Osteoblast (primary cell): ENCODE data around the gene ANKRD62. TPM values are rescaled to one million over a fixed set of nuclear protein-coding genes. Genes with fewer than 3 reads are reported as not detected.

Source experiments
- DNase-seq: peaks from one replicate; pipeline ENCODE4 v3.0.0; 2011; ENCODE audit warnings: low spot score, mixed read lengths; ENCODE audit not compliant: insufficient read length; ENCODE audit errors: missing footprints
- H2AFZ ChIP-seq: 2 replicates; pipeline ENCODE4 v1.6.0; 2011; ENCODE audit warnings: mild to moderate bottlenecking, low read length
- H3K27ac ChIP-seq: 2 replicates; pipeline ENCODE4 v1.5.1; 2011; ENCODE audit warnings: mild to moderate bottlenecking, low read depth, low read length, moderate library complexity
- H3K27me3 ChIP-seq: 2 replicates; pipeline ENCODE4 v1.6.0; 2012; ENCODE audit warnings: mild to moderate bottlenecking, control low read depth, inconsistent platforms, low read length, moderate library complexity; ENCODE audit not compliant: insufficient read depth
- H3K36me3 ChIP-seq: 2 replicates; pipeline ENCODE4 v1.5.1; 2011; ENCODE audit warnings: mild to moderate bottlenecking, low read length, control low read depth, moderate library complexity; ENCODE audit not compliant: insufficient read depth
- H3K4me1 ChIP-seq: 2 replicates; pipeline ENCODE4 v1.5.1; 2011; ENCODE audit warnings: mild to moderate bottlenecking, low read length, control low read depth, moderate library complexity; ENCODE audit not compliant: insufficient read depth
- H3K4me2 ChIP-seq: 2 replicates; pipeline ENCODE4 v1.6.0; 2011; ENCODE audit warnings: mild to moderate bottlenecking, low read length; ENCODE audit not compliant: insufficient read depth
- H3K4me3 ChIP-seq: fragments of 200-600 bp; sonication (generic); 3 replicates; pipeline ENCODE4 v1.5.1; 2012; ENCODE audit warnings: mild to moderate bottlenecking, low read length, inconsistent platforms; ENCODE audit not compliant: insufficient read depth
- H3K79me2 ChIP-seq: 2 replicates; pipeline ENCODE4 v1.6.0; 2012; ENCODE audit warnings: mild to moderate bottlenecking, low read length, control low read depth, inconsistent platforms; ENCODE audit not compliant: insufficient read depth
- H3K9me3 ChIP-seq: 2 replicates; pipeline ENCODE4 v1.5.1; 2011; ENCODE audit warnings: low read depth, low read length, control low read depth
- H4K20me1 ChIP-seq: 2 replicates; pipeline ENCODE4 v1.6.0; 2012; ENCODE audit warnings: mild to moderate bottlenecking, low read length, control low read depth; ENCODE audit not compliant: insufficient read depth
- CTCF ChIP-seq: IDR thresholded peaks from 2 replicates; pipeline ENCODE4 v1.5.1; 2011; ENCODE audit warnings: mild to moderate bottlenecking, low read depth, low read length, moderate library complexity; ENCODE audit errors: extremely low read depth
- total RNA-seq: library from RNA; depleted of rRNA; stranded (reverse); fragments of >200 nt; gene quantifications from 2 replicates; pipeline ENCODE4 v1.2.3, GENCODE V29; 2012

The ANKRD62 gene
- total RNA-seq, 1 donor: not detected

DNA sequence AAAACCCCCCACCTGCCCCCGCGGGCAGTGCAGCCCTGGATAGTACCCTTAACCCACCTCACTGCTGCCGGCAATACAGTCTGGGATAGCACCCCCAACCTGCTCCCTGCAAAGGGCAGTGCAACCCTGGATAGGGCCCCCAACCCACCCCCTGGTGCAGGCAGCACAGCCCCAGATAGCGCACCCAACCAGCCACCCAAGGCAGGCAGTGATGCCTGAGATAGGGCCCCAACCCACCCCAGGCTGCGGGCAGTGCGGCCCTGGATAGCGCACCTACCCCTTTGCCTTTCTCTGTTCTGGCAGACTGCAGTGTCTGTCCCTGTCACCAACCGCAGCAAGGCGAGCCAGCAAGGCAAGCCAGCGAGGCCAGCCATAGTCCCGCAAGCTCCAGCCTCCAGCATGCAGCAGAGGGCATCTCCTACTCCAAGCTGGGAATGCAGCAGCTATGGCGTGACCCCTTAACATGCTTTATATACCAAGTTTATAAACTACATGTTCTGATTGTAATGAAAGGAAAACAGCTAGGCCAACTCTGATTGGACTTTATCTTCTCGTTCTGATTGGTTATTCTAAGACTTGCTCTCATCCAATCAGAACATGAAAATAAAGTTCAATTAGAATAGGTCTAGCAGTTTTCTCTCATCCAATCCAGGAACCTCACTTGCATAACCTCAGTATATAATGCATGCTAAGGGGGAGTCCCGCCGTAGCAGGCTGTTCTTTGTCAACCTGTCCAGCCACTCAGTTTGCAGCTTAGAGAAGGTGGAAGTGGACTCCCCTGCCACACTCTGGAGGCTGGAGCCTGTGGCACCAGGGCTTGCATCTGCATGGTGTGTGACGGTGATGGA lies 34.1 kb upstream of the ANKRD62 start:
- Histone ChIP-seq H3K79me2 (no peaks in the 10 kb centered on the region), H2AFZ (no peak overlapping the region), H3K27me3 (no peaks in the 10 kb centered on the region), H4K20me1 (no peaks in the 10 kb centered on the region), H3K4me1 (no peaks in the 10 kb centered on the region), H3K4me3 (no peak overlapping the region), H3K36me3 (no peaks in the 10 kb centered on the region), H3K4me2 (no peak overlapping the region), H3K9me3 (no peaks in the 10 kb centered on the region), H3K27ac (no peak overlapping the region)
- no peak for DNase-seq
- no peak for TF ChIP-seq CTCF

DNA sequence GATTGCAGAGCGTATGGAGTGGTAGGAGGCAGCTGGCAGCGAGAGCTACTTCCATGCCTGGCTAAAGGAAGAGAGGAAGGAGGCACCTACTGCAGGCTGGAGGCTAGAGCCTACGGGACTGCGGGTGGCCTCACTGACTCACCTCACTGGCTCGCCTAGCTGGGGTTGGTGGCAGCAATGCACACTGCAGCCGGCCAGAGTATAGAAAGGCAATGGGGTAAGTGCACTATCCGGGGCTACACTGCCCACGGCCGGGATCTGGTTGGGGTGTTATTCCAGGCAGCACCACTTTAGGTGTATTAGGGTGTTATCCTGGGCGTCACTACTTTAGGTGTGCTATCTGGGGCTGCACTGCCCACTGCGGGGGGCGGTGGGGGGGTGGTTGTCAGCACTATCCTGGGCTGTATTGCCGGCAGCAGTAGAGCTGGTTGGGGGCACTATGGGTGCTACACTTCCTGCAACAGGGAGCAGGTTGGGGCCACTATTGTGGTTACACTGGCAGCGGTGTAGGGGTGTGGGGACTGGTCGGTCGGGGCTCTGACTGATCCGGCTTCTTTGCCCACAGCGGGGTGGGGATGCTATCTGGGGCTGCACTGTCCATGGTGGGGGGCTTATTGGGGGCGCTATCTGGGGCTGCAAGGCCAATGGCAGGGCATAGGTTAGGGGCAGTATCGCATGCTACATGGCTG lies 33.3 kb upstream of the ANKRD62 start:
- H3K4me2 ChIP-seq: no peak overlapping the region
- TF ChIP-seq CTCF: no peak

DNA sequence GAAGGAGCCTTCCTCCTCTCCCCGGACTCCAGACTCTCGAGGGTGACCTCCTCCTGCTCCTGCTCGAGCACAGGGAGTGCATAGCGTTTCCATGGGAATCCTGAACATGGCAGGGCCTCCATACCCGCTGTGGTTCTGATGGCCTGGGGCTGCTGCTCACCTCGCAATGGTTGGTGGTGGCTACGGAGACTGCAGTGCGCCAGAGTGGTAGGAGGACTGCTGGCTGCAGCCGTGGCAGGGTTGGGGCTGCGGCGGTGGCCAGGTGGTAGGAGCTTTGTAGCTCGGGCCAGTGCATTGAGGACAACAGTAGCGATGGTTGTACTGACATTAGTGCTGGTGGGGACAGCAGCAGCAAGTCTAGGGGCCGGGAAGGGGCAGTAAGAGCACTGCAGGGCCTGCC lies 32.0 kb upstream of the ANKRD62 start:
- Histone ChIP-seq H2AFZ (no peak overlapping the region), H3K79me2 (no peaks in the 10 kb centered on the region), H3K36me3 (no peaks in the 10 kb centered on the region), H3K4me2 (no peak overlapping the region), H3K27ac (no peak overlapping the region), H4K20me1 (no peaks in the 10 kb centered on the region), H3K27me3 (no peaks in the 10 kb centered on the region), H3K9me3 (no peaks in the 10 kb centered on the region), H3K4me3 (no peak overlapping the region), H3K4me1 (no peaks in the 10 kb centered on the region)
- DNase-seq: no peak
- no peak for TF ChIP-seq CTCF

More for the DNA sequence above, 33.3 kb upstream of the ANKRD62 start:
- Histone ChIP-seq H3K36me3 (no peaks in the 10 kb centered on the region), H3K79me2 (no peaks in the 10 kb centered on the region), H3K9me3 (no peaks in the 10 kb centered on the region), H4K20me1 (no peaks in the 10 kb centered on the region), H3K27ac (no peak overlapping the region), H3K4me1 (no peaks in the 10 kb centered on the region), H2AFZ (no peak overlapping the region), H3K27me3 (no peaks in the 10 kb centered on the region), H3K4me3 (no peak overlapping the region)
- peak; percentile 78 for DNase-seq

DNA sequence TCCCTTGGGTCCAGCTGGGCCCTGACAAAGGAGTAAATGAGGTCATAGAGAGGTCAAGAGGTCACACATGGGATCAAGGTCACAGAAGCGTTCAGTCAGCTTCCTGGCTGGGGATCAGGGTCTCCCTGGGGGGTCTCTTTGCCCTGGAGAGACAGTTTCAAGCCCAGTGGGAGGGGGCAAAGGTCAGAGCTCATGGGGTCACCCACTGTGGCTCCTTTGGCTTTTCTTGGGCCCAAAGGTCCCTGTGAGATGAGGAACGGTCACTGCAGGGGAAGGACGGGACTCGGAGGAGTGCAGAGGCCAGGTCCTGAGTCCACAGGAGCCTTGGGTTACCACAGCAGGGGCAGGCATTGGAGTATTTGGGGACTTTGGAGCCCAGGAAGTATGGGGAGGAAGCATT lies 30.7 kb upstream of the ANKRD62 start:
- Histone ChIP-seq H3K27me3 (no peaks in the 10 kb centered on the region), H3K79me2 (no peaks in the 10 kb centered on the region), H3K27ac (no peak overlapping the region), H3K4me2 (no peak overlapping the region), H3K4me1 (no peaks in the 10 kb centered on the region), H4K20me1 (no peaks in the 10 kb centered on the region), H3K4me3 (no peak overlapping the region), H2AFZ (no peak overlapping the region), H3K36me3 (no peaks in the 10 kb centered on the region), H3K9me3 (no peaks in the 10 kb centered on the region)
- peak; percentile 69 for DNase-seq
- TF ChIP-seq CTCF: no peak
